Measurements from ENCODE around the gene ADCYAP1R1. TPM values are rescaled to one million over a fixed set of nuclear protein-coding genes. Genes with fewer than 3 reads are reported as not detected.
"Not testable (repeated sequence)": the region's sequence is repeated elsewhere in the genome, so short reads cannot be mapped to it uniquely, and the experiment has no call there.

ADCYAP1R1 gene
- total RNA-seq, 1 experiment from 2014 or later: not detected

GRCh38 chr7:31125171-31125570, 73.1 kb downstream of the ADCYAP1R1 start:
- DNase-seq: no peak
- no peaks in the 10 kb centered on the region for H3K27me3 ChIP-seq
- H3K36me3 ChIP-seq: no peaks in the 10 kb centered on the region
- no peak overlapping the region for H3K4me3 ChIP-seq
- no peaks in the 10 kb centered on the region for H3K9me3 ChIP-seq

GRCh38 chr7:31126976-31127375, 74.9 kb downstream of the ADCYAP1R1 start:
- Histone ChIP-seq H3K27me3 (peaks cover 3% of the 10 kb centered on the region; the same call in 1 of the 2 replicates), H3K9me3 (no peaks in the 10 kb centered on the region), H3K4me3 (no peak overlapping the region), H3K36me3 (no peaks in the 10 kb centered on the region)
- DNase-seq: no peak

GRCh38 chr7:31129067-31129466, 77.0 kb downstream of the ADCYAP1R1 start:
- H3K9me3 ChIP-seq: no peaks in the 10 kb centered on the region
- no peak for DNase-seq
- peaks cover 3% of the 10 kb centered on the region; the same call in 1 of the 2 replicates for H3K27me3 ChIP-seq
- no peak overlapping the region for H3K4me3 ChIP-seq
- no peaks in the 10 kb centered on the region for H3K36me3 ChIP-seq

DNA sequence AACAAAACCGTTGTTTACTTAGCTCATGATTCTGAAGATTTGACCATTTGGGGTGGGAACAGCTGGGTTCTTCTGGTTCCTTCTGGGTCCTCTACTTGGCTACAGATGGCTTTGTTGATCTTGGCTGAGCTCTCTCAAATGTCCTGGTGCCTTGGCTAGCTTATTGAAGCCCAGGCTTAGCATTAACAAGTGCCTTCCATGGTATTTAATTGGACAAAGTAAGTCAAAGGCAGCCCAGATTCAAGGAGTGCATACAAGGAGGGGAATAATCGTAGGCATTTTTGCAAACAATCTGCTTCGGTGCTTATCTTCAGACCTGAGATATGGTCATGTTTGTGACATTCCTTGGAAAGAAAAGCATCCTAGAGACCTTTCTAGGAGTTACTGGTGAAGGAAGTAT, 81.4 kb downstream of the ADCYAP1R1 start:
- no peaks in the 10 kb centered on the region for H3K9me3 ChIP-seq
- H3K36me3 ChIP-seq: no peaks in the 10 kb centered on the region
- no peak overlapping the region for H3K4me3 ChIP-seq
- no peak for DNase-seq
- peaks cover 3% of the 10 kb centered on the region; the same call in 1 of the 2 replicates for H3K27me3 ChIP-seq

DNA sequence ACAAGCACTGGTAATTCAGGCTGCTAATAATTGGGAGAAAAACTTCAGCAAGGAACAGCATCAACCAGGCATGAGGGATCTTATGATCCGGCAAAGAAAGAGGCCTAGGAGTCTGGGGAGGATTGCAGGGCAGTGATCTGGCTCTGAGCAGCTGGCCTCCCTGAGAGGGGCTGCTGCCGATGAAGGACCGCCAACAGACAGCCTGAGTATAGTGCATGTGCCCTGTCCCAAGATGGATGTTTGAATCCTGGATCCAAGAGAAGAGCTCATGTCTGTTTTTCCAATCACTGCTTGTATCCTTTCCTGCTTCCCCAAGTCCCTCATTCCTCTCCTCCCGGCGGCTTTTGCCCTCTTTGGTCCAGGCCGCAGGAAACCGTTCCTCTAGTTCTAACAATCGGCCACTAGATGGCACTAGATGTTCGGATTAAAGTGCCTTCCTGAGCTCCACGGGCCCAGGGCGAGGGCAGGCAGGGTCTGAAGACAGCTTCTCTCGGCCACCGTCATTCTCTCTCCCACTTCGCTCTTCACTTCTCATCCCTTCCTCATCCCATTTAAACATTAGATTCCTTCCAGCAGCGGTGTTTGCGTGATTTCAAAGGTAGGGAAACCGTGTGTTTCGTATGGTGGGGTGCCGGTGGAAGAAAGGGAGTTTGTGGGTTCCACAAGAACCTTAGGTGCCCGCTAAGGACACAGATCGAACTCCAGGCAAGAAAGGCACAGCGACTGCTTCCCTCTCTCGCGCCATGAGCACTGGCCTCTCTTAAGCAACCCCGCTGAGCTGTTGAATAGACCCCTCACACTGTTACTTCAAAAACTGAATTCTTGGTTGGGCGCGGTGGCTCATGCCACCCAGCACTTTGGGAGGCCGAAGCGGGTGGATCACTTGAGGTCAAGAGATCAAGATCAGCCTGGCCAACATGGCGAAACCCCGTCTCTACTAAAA, 82.4 kb downstream of the ADCYAP1R1 start:
- DNase-seq: peak; percentile 48
- H3K9me3 ChIP-seq: no peaks in the 10 kb centered on the region
- H3K36me3 ChIP-seq: no peaks in the 10 kb centered on the region
- no peak overlapping the region for H3K4me3 ChIP-seq
- H3K27me3 ChIP-seq: peaks cover 3% of the 10 kb centered on the region; the same call in 1 of the 2 replicates

GRCh38 chr7:31137234-31137633, 85.1 kb downstream of the ADCYAP1R1 start:
- no peak for DNase-seq
- H3K9me3 ChIP-seq: no peaks in the 10 kb centered on the region
- H3K36me3 ChIP-seq: no peaks in the 10 kb centered on the region
- H3K27me3 ChIP-seq: no peaks in the 10 kb centered on the region
- H3K4me3 ChIP-seq: no peak overlapping the region

DNA sequence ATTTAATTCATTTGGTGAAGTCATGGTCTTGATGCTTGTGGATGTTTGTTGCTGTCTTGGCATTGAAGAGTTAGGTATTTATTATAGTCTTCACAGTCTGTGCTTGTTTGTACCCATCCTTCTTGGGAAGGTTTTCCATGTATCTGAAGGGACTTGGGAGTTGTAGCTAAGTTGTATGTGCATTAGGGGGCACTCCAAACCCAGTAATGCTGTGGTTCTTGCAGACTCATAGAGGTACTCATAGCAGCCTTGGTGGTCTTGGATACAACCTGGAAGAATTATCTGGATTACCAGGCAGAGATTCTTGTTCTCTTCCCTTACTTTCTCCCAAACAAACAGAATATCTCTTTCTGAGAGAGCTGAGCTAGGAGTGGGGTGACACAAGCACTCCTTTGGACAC, 93.2 kb downstream of the ADCYAP1R1 start:
- no peaks in the 10 kb centered on the region for H3K9me3 ChIP-seq
- no peak overlapping the region for H3K4me3 ChIP-seq
- no peak for DNase-seq
- H3K27me3 ChIP-seq: peaks cover 8% of the 10 kb centered on the region
- H3K36me3 ChIP-seq: no peaks in the 10 kb centered on the region

- H3K4me3 ChIP-seq: no peak overlapping the region
- peaks cover 8% of the 10 kb centered on the region for H3K27me3 ChIP-seq
- DNase-seq: no peak
- H3K9me3 ChIP-seq: no peaks in the 10 kb centered on the region
- no peaks in the 10 kb centered on the region for H3K36me3 ChIP-seq
These were observed 93.9 kb downstream of the ADCYAP1R1 start for GRCh38 chr7:31146030-31146429.

GRCh38 chr7:31146538-31146937, 94.4 kb downstream of the ADCYAP1R1 start:
- no peaks in the 10 kb centered on the region for H3K9me3 ChIP-seq
- H3K4me3 ChIP-seq: no peak overlapping the region
- no peaks in the 10 kb centered on the region for H3K36me3 ChIP-seq
- peaks cover 8% of the 10 kb centered on the region for H3K27me3 ChIP-seq
- DNase-seq: no peak

- no peaks in the 10 kb centered on the region for H3K9me3 ChIP-seq
- peaks cover 4% of the 10 kb centered on the region for H3K27me3 ChIP-seq
- H3K4me3 ChIP-seq: no peak overlapping the region
- no peaks in the 10 kb centered on the region for H3K36me3 ChIP-seq
- no peak for DNase-seq
These were observed 99.7 kb downstream of the ADCYAP1R1 start for GRCh38 chr7:31151849-31152248.

- H3K4me3 ChIP-seq, H3K27me3 ChIP-seq, H3K36me3 ChIP-seq, DNase-seq, H3K9me3 ChIP-seq: not testable (repeated sequence)
These were observed 101.2 kb downstream of the ADCYAP1R1 start for GRCh38 chr7:31153318-31153717.

DNA sequence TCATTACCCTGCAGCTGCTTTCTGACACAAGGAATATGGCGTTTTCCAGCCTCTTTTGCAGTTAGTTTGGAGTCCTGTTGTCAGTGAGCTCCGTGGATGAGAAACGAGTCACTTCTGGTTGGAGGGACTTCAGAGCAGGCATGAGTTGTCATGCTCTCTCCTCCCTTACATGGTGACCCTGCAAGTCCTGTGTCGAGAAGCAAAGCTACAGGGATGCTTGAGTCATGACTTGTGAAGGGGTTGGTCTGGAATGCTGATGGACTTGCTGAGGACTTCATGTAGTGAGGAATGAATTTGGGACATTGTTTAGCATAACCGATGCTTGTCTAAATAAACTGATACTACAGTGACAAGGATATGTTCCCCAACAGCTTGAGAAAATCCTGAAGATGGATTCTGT, 108.8 kb downstream of the ADCYAP1R1 start:
- Histone ChIP-seq H3K9me3 (no peaks in the 10 kb centered on the region), H3K27me3 (peaks cover 21% of the 10 kb centered on the region), H3K36me3 (no peaks in the 10 kb centered on the region), H3K4me3 (no peak overlapping the region)
- no peak for DNase-seq

Other genes starting within 250 kb of the ADCYAP1R1 start
- not detected in 2 replicates for gene AQP1, start 140.5 kb upstream of the ADCYAP1R1 start, total RNA-seq (2014; rRNA removed; shearing (Covaris generic); ENCODE audit: low replicate concordance)
- gene GHRHR, start 88.4 kb upstream of the ADCYAP1R1 start, total RNA-seq (2014; rRNA removed; shearing (Covaris generic); ENCODE audit: low replicate concordance): not detected in 2 replicates